Mucosa of rectum (tissue), 2 donors: ENCODE results near the gene FGF3.

Source experiments
- H3K27ac ChIP-seq, 2 donors: one replicate each; pipeline ENCODE4 v1.7.0; 2013; ENCODE audit warnings: inconsistent platforms in 2 of 2, low read depth in 2 of 2, low read length in 2 of 2
- H3K27me3 ChIP-seq, 2 donors: one replicate each; pipeline ENCODE4 v1.7.0; 2013; ENCODE audit warnings: low read length in 2 of 2; ENCODE audit not compliant: control insufficient read depth in 2 of 2, insufficient read depth in 2 of 2
- H3K36me3 ChIP-seq, 2 donors: one replicate each; pipeline ENCODE4 v1.7.0; 2013; ENCODE audit warnings: low read length in 2 of 2; ENCODE audit not compliant: control insufficient read depth in 2 of 2, insufficient read depth in 2 of 2
- H3K4me1 ChIP-seq, 2 donors: one replicate each; pipeline ENCODE4 v1.7.0; 2013; ENCODE audit warnings: low read length in 2 of 2, mild to moderate bottlenecking in 1 of 2; ENCODE audit not compliant: control insufficient read depth in 2 of 2, insufficient read depth in 2 of 2
- H3K4me3 ChIP-seq, 2 donors: one replicate each; pipeline ENCODE4 v1.7.0; 2013; ENCODE audit warnings: low read length in 2 of 2
- H3K9ac ChIP-seq, 2 donors: one replicate each; pipeline ENCODE4 v1.7.0; 2013; ENCODE audit warnings: low read length in 2 of 2, low read depth in 1 of 2, mild to moderate bottlenecking in 1 of 2
- H3K9me3 ChIP-seq, 2 donors: one replicate each; pipeline ENCODE4 v1.7.0; 2013; ENCODE audit warnings: low read length in 2 of 2; ENCODE audit not compliant: control insufficient read depth in 2 of 2
- donor health status: healthy.
- donor health status: Normal muscosa, but diverticular disease.

Gene FGF3

DNA sequence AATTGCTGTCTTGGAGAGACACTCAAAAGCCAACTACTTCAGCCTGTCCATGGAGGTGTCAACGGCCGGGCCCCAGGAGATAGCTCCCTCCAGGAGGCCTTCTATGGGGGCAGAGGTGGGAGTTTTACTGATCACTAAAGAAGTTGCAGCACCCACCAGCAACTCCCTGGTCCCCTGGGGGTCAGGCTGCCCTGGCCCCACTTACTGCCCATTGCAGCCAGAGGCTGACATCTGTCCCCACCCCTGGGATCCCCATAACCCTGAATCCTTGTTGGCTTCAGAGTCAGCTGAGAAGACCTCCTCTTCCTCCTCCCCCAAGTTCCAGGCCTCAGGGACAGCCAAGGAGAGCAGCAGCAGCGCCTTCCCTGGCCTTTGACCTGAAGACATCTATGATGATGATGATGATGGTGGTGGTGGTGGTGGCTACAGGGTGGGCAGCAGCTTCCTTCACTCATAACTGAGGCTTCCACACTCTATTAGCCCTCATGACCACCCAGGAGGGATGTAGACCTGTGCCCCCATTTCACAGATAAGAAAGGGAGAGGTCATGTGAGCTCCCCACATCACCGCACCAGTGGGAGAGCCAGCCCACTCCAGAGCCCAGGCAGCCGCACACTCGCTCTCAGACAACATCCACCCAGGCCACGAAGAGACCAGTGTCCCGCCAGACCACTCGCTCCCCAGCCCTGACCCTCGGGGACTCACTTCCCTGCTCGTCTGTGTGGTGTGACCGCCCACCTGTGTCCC, 43.8 kb upstream of the FGF3 start:
- peaks cover 0 to 9% of the 10 kb centered on the region in 2 donors for H3K27me3 ChIP-seq
- H3K4me3 ChIP-seq, result no peak overlapping the region
- no peaks in the 10 kb centered on the region for H3K4me1 ChIP-seq
- H3K9me3 ChIP-seq, result no peaks in the 10 kb centered on the region
- H3K27ac ChIP-seq, result no peak overlapping the region
- H3K9ac ChIP-seq, result no peak overlapping the region
- H3K36me3 ChIP-seq, result no peaks in the 10 kb centered on the region

- no peaks in the 10 kb centered on the region for H3K36me3 ChIP-seq
- H3K9ac ChIP-seq, result no peak overlapping the region
- peaks cover 0 to 5% of the 10 kb centered on the region in 2 donors for H3K27me3 ChIP-seq
Observed at GRCh38 chr11:69862331-69862771, 43.1 kb upstream of the FGF3 start.

GRCh38 chr11:69861901-69862300, 42.7 kb upstream of the FGF3 start:
- peaks cover 0 to 5% of the 10 kb centered on the region in 2 donors for H3K27me3 ChIP-seq
- H3K9ac ChIP-seq, result no peak overlapping the region
- H3K27ac ChIP-seq, result no peak overlapping the region
- no peak overlapping the region for H3K4me3 ChIP-seq
- no peaks in the 10 kb centered on the region for H3K36me3 ChIP-seq
- H3K9me3 ChIP-seq, result no peaks in the 10 kb centered on the region
- H3K4me1 ChIP-seq, result no peaks in the 10 kb centered on the region

More at GRCh38 chr11:69862331-69862771, 43.1 kb upstream of the FGF3 start:
- H3K27ac ChIP-seq, result no peak overlapping the region
- no peaks in the 10 kb centered on the region for H3K9me3 ChIP-seq
- no peaks in the 10 kb centered on the region for H3K4me1 ChIP-seq
- H3K4me3 ChIP-seq, result no peak overlapping the region

DNA sequence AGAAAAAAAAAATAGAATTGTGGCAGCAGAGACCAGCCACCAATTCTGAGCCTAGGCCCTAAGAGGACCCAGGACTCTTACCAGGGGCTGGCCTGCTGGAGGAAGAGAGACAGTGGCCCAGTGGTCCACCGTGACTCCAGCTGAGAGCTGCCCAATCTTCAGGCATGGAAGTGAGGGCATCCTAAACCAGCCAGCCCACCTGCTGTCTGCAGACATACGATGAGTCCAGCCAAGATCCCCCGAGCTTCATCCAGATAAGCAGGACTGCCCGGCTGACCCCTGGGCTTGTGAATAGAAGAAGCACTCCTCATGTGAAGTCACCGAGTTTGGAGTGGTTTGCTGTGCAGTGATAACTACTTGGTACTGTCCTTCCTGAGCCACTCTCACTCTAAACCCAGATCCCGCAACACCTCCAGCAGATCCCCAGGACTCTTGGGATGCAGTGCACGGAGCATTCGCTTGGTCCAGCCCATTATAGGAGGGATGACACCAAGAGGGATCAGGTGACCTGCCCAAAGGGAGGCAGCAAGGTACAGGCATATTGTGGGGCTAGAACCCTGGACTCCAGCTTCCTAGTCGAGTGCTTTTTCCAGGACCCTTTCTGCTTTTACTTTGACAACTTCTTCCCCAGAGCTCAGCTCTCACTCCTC, 41.7 kb upstream of the FGF3 start:
- Histone ChIP-seq H3K4me3 (no peak overlapping the region), H3K36me3 (no peaks in the 10 kb centered on the region), H3K9me3 (no peaks in the 10 kb centered on the region), H3K27me3 (peaks cover 0 to 5% of the 10 kb centered on the region in 2 donors), H3K27ac (no peak overlapping the region), H3K9ac (no peak overlapping the region), H3K4me1 (no peaks in the 10 kb centered on the region)

- Histone ChIP-seq H3K4me3 (no peak overlapping the region), H3K36me3 (no peaks in the 10 kb centered on the region), H3K27ac (no peak overlapping the region), H3K9me3 (no peaks in the 10 kb centered on the region), H3K27me3 (peaks cover 0 to 5% of the 10 kb centered on the region in 2 donors), H3K4me1 (no peaks in the 10 kb centered on the region), H3K9ac (no peak overlapping the region)
Observed at GRCh38 chr11:69860244-69860643, 41.0 kb upstream of the FGF3 start.

DNA sequence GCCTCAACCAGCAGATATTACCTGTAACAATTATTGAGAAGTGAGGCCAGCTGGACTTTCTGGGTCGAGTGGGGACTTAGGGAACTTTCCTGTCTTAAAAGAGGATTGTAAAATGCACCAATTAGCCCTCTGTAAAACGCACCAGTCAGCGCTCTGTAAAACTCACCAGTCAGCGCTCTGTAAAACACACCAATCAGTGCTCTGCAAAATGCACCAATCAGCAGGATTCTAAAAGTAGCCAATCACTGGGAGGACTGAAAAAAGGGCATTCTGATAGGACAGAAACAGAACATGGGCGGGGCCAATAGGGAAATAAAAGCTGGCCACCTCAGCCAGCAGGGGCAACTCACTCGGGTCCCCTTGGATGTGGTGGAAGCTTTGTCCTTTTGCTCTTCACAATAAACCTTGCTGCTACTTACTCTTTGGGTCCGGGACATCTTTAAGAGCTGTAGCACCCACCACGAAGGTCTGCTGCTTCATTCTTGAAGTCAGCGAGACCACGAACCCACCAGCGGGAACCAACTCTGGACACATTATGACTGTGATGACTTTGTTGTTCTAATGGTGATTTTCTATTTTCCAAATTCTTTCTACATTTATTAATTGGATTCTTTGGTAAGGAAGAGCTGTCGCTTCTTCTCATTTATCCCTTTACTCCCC, 40.2 kb upstream of the FGF3 start:
- Histone ChIP-seq H3K27me3 (peaks cover 0 to 4% of the 10 kb centered on the region in 2 donors), H3K9me3 (no peaks in the 10 kb centered on the region), H3K4me3 (no peak overlapping the region), H3K4me1 (no peaks in the 10 kb centered on the region), H3K9ac (no peak overlapping the region), H3K36me3 (no peaks in the 10 kb centered on the region), H3K27ac (no peak overlapping the region)

DNA sequence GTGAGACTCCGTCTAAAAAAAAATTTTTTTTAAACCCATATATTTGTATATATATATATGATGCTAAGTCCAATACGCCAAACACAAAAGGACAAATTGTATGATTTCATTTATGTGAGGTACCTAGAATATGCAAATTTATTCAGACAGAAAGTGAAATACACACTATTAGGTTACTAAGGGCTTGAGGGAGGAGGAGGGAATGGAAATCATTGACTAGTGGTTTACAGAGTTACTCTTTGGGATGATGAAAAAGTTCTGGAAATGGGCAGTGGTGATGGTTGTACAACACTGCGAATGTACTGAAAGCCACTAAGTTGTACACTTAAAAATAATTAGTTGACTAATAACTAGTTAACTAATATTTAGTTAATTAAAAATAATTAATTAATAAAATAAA, 36.2 kb upstream of the FGF3 start:
- Histone ChIP-seq H3K9ac (no peak overlapping the region), H3K4me1 (no peaks in the 10 kb centered on the region), H3K4me3 (no peak overlapping the region), H3K27ac (no peak overlapping the region), H3K27me3 (peaks cover 2 to 5% of the 10 kb centered on the region in 2 donors), H3K36me3 (no peaks in the 10 kb centered on the region), H3K9me3 (no peaks in the 10 kb centered on the region)

DNA sequence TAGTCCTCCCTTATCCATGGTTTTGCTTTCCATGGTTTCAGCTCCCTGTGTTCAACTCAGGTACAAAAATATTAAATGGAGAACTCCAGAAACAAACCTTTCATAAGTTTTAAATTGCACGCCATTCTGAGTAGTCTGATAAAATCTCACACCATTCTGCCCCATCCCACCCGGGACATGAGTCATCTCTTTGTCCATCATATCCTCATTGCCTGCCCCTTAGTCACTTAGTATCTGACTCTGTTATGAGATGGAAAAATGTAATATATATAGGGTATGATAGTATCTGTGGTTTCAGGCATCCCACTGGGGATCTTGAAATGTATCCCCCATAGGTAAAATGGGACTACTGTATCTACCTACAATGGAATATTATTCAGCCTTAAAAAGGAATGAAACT, 35.5 kb upstream of the FGF3 start:
- H3K9ac ChIP-seq, result no peak overlapping the region
- H3K4me1 ChIP-seq, result no peaks in the 10 kb centered on the region
- H3K27me3 ChIP-seq, result peaks cover 2 to 5% of the 10 kb centered on the region in 2 donors
- no peak overlapping the region for H3K4me3 ChIP-seq
- no peaks in the 10 kb centered on the region for H3K36me3 ChIP-seq
- no peaks in the 10 kb centered on the region for H3K9me3 ChIP-seq
- no peak overlapping the region for H3K27ac ChIP-seq

DNA sequence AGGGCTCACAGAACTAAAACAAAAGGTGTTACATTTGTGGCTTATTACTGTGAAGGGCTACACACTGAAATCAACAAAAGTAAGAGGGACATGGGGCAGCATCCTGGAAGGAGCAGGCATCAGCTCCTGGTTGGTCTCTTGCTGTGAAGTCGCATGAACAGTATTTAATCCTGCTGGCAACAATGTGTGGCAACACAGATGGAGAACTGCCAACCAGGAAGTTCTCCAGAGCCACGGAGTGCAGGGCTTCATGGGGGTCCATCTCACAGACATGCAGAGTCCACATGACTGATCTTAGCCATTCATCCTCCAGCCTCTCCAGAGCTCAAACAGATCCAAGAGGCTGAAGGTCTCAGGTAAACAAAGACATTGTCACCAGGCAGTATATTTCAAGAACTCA, 32.8 kb upstream of the FGF3 start:
- H3K4me3 ChIP-seq, result no peak overlapping the region
- no peaks in the 10 kb centered on the region for H3K9me3 ChIP-seq
- H3K4me1 ChIP-seq, result no peaks in the 10 kb centered on the region
- peaks cover 4 to 5% of the 10 kb centered on the region in 2 donors for H3K27me3 ChIP-seq
- no peak overlapping the region for H3K27ac ChIP-seq
- H3K9ac ChIP-seq, result no peak overlapping the region
- no peaks in the 10 kb centered on the region for H3K36me3 ChIP-seq

- Histone ChIP-seq H3K27ac (no peak overlapping the region), H3K4me3 (no peak overlapping the region), H3K4me1 (no peaks in the 10 kb centered on the region), H3K9ac (no peak overlapping the region), H3K27me3 (peaks cover 4 to 5% of the 10 kb centered on the region in 2 donors), H3K9me3 (no peaks in the 10 kb centered on the region), H3K36me3 (no peaks in the 10 kb centered on the region)
Observed at GRCh38 chr11:69848201-69848600, 29.0 kb upstream of the FGF3 start.
